HG03457 (cell line): ENCODE results near the gene FGF18.
"Not testable (repeated sequence)": the region's sequence is repeated elsewhere in the genome, so short reads cannot be mapped to it uniquely, and the experiment has no call there.

Experiments used
- ATAC-seq: cut with Tn5 transposase; IDR thresholded peaks from one replicate; pipeline ENCODE4 v1.9.1; 2021; ENCODE audit warnings: moderate number of reproducible peaks; ENCODE audit not compliant: unreplicated experiment

FGF18 gene, protein sequence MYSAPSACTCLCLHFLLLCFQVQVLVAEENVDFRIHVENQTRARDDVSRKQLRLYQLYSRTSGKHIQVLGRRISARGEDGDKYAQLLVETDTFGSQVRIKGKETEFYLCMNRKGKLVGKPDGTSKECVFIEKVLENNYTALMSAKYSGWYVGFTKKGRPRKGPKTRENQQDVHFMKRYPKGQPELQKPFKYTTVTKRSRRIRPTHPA

DNA sequence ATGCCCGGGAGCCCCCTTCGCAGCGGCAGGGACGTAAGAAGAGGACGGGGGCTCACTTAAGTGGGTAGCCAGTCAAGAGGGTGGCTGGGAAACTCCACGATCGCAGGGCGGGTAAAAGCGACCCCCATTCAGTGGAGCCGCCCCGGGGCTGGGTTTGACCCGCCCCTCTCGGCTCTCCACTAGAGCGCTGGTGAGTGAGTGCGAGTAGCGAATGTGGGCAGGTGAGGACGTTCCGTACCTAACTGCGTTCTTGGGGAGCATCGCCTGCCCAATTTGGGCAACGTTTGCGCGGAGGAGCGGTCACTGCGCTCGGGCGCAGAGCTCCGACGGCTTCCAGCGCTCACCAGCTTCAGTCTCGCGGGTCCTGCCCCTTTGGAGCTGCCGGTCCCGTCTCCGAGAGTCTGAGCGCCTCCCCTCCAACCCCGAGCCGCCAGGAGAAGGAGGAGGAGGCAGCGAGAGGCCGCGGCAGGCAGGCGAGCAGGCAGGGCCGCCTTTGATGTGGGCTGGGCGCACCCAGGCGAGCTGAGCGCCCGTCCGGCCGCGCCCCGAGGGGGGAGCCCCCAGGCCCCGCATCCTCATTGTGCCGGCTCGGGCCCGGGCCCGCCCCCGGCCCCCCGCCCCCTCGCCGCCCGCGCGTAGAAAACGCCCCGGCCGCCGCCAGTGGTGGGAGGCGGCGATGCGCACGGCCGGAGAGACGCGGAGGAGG, at the start of gene FGF18:
FGF18 (plus strand) TSS at position 666 of the 706 bp plus-strand sequence. CDS start 553 bp downstream, outside the sequence.
- ATAC-seq: no peak

DNA sequence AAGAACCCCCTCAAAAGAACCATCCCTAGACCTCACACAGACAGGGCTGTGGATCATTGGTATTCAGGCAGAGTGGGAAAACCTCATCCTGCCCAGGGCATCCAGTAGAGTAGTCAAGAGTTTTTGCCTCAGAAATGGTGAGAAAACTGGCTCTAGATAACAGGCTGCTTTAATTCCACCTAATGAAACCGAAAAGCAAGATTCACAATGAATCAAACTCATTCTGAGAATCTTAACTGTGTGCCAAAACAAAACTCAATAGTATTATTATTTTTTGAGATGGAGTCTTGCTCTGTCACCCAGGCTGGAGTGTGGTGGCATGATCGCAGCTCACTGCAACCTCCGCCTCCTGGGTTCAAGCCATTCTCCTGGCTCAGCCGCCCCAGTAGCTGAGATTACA, 49.5 kb upstream of the FGF18 start:
- no peak for ATAC-seq

DNA sequence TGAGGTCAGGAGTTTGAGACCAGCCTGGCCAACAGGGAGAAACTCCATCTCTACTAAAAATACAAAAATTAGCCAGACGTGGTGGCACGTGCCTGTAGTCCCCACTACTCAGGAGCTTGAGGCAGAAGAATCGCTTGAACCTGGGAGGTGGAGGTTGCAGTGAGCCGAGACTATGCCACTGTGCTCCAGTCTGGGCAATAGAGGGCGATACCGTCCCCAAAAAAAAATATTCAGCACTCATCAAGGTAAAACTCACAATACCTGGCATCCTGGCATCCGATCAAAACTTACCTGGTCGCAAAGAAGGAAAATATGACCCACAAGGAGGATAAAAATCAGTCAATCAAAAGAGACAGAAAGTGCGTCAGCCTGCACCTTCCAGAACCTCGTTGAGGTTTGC, 48.6 kb upstream of the FGF18 start:
- ATAC-seq: not testable (repeated sequence)

DNA sequence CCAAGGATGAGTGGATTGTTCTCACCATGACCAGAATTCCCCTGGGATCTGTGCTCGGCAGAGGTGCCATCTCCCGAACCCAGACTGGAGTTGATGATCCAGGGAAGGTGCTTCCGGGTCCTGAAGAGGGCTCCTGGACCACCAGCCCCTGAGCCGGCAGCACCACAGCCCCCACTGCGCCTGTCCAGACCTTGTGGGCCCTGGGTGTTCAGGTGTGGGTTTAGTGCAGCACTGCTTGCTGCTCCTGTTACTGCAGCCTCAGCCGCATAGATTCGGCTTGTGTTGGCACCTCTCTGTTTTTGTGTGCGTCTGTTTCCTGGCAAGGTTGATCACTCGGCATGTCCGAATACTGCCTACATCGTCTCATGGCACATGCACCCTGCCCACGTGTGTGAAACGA, 48.1 kb upstream of the FGF18 start:
- no peak for ATAC-seq

DNA sequence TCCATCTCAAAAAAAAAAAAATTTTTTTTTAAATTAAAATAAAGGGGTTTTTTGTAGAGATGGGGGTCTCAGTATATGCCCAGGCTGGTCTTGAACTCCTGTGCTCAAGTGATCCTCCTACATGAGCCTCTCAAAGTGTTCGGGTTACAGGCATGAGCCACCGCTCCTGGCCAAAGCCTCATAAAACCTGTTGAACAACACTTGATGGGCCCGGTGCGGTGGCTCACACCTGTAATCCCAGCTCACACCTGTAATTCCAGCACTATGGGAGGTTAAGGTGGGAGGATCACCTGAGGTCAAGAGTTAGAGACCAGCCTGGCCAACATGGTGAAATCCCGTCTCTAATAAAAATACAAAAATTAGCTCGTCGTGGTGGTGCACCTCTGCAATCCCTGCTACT, 39.5 kb upstream of the FGF18 start:
- ATAC-seq: no peak

DNA sequence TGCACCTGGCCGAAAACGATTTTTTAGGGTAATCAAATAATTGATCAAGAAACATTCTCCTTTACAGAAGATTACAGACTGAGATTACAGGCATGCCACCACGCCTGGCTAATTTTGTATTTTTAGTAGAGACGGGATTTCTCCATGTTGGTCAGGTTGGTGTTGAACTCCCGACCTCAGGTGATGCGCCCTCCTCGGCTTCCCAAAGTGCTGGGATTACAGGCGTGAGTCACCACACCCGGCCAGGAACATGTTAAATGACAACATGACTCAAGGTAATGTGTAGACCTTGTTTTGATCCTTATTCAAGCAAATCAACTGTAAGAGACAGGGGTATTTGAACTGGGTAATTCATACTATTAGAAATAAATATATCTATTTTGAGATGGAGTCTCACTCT, 35.0 kb upstream of the FGF18 start:
- not testable (repeated sequence) for ATAC-seq

DNA sequence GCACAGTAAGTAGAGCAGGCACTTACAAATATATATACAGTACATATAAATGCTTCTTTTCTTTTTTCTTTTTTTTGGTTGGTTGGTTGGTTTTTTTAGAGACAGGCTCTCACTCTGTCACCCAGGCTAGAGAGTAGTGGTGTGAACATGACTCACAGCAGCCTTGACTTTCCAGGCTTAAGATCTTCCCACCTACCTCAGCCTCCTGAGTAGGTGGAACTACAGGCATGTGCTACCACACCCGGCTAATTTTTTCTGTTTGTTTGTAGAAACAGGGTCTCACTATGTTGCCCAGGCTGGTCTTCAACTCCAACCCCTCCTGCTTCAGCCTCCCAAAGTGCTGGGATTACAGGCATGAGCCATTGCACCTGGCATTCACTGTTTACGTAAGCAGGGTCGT, 34.4 kb upstream of the FGF18 start:
- ATAC-seq: not testable (repeated sequence)

DNA sequence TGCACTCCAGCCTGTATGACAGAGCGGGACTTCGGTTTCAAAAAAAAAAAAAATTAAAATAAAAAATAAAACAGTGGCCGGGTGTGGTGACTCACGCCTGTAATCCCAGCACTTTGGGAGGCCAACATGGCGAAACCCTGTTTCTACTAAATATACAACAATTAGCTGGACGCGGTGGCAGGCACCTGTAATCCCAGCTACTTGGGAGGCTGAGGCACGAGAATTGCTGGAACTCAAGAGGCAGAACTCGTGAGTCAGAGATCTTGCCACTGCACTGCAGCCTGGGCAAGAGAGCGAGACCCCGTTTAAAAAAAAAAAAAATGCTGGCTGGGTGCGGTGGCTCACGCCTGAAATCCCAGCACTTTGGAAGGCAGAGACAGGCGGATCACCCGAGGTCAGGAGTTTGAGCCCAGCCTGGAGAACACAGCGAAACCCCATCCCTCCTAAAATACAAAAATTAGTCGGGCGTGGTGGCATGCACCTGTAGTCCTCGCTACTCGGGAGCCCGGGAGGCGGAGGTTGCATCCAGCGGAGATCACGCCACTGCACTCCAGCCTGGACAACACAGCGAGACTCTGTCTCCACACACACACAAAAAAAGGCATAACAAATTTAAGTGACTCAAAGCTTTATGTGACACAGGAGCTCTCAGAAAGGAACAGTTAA, 33.3 kb upstream of the FGF18 start:
- ATAC-seq: no peak

DNA sequence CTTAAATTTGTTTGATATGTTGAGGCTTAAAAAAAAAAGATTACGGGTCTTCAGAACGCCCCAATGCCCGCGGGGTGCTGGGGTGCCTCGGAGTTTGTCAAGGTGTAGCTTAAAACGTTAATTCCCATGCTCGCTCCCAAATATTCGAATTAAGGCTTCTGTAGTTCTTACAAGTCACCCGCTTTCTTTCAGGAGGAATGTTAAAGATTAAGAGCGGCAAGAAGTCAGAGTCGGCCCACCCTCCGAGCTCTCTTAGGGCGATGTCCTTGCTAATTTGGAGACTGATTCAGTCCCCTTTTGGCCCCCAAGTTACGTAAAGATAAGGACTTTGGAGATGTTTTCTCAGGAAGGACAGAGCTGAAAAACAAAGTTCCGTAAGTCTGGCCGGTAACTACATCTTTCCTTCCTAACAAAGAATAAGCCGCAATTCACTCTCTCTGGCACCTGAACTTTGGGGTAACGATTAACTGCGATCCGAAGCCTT, 32.5 kb upstream of the FGF18 start:
- ATAC-seq: no peak

DNA sequence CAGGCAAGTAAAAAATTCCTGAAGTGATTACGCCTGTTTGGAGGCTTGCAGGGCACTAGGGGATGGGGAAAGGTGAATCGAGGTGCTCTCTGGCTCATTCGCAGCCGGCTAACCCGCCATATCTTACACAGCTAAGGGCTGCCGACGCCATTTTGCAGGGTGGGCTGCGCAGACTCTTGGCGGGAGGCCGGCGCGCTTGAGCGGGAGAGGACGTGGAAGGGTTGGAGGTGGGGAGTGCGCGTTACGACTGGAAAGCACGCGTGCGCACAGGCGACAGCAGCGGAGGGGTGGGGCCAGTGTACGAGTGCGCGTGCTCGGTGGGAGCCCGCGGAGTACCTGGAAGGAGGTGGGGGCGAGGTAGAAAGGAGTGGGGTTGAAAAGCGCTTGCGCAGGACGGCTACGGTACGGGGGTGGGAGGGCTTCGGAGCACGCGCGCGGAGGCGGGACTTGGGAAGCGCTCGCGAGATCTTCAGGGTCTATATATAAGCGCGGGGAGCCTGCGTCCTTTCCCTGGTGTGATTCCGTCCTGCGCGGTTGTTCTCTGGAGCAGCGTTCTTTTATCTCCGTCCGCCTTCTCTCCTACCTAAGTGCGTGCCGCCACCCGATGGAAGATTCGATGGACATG, 32.0 kb upstream of the FGF18 start, which contains the start of gene NPM1:
NPM1 (plus strand) TSS at position 505 of the 625 bp plus-strand sequence; CDS start at position 605, 100 bp downstream.
- ATAC-seq: peak; percentile 75

DNA sequence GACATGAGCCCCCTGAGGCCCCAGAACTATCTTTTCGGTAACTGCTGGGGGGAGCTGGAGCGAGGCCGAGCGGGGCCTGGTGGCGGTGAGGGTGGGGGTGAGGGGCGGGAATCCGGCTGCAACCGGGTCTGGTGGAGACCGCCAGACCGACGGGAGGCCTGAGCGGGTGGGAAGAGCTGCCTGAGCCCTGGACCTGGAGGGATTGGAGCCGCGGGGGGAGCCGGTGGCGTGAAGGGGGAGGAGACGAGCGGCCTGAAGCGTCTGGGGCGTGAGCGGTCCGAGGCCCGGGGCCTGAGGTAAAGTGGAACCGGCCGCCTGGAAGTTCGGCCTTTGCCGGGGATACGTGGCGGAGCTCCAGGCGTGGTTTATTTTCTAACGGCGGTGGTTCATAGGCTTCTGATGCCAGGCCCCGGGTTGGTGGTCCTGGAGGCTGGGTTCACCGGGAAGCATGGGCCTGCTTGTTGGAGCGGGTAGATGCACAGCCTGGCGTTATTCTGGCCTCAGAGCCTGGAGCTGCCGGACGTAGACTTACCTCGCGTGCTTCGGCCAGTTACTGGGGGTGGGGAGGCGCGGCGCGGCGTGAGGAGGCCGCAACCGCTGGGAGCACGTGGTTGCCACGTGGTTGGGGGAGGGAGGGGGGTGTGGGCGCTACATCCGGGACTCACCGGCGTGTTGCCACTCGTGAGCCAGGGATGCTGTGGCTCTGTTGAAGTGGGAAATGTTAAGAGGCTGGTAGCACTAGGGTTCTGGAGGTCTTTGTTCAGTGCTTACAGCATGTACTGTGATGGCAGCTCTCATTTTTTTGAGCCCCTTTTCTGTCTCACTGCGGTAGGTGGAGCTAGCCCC, 31.3 kb upstream of the FGF18 start:
- ATAC-seq: peak; percentile 36

DNA sequence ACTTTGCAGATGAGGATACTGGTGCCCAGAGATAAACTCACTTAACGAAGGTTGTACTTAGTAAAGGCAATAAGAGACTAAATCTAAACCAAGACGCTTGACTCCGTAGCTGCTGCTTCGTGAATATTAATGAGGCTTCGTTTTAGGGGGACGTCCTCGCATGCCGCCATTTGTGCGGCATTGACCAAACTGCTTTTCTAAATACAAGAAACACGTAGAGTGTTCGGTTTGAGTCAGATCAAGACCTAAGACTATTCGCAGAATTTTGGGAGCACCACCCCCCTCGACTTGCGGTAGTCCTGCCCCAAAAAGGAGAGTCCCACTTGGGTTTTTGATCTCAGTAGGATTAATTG, 30.7 kb upstream of the FGF18 start:
- no peak for ATAC-seq

DNA sequence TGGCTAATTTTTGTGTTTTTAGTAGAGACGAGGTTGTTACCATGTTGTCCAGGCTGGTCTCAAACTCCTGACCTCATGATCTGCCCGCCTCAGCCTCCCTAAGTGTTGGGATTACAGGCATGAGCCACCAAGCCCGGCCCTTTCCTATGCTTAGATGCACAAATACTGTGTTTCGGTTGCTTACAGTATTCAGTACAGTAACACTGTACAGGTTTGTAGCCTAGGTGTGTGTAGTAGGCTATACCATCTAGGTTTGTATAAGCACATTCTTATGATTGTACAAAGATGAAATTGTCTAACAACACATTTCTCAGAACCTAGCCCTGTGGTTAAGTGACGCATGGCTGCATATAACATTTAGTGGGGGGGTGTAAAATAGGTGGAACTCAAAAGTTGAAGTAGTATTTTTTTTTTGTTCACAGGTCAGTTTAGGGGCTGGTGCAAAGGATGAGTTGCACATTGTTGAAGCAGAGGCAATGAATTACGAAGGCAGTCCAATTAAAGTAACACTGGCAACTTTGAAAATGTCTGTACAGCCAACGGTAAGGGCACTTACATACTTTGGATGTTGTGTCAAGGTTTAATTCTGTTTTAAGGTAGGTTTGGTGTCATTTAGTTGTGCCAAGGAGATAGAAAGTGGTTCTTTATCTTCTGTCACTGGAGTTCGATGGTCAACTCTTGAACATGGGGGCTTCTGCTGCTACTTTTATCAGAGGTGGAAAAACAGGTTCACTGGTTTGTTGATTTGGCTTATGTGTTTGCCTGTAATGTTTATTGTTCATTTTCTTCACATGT, 28.4 kb upstream of the FGF18 start:
- ATAC-seq: no peak

DNA sequence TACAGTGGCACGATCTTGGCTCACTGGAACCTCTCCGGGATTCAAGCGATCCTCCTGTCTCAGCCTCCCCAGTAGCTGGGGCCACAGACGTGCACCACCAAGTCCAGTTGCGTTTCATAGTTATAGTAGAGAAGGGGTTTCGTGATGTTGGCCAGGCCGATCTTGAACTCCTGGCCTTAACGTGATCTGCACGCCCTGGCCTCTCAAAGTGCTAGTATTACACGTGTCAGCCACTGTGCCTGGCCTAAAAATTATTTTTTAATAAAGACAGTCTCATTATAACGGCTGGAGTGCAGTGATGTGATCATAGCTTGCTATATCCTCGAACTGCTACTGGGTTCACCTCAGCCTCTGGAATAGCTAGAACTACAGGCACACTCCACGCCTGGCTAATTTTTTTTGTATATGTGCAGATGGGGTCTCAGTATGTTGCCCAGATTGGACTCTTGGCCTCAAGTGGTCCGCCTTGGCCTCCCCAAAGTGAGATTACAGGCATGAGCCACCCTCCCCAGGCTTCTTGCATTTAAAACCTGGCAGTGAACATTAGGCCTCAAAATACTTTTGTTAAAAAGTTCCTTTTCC, 27.4 kb upstream of the FGF18 start:
- no peak for ATAC-seq

DNA sequence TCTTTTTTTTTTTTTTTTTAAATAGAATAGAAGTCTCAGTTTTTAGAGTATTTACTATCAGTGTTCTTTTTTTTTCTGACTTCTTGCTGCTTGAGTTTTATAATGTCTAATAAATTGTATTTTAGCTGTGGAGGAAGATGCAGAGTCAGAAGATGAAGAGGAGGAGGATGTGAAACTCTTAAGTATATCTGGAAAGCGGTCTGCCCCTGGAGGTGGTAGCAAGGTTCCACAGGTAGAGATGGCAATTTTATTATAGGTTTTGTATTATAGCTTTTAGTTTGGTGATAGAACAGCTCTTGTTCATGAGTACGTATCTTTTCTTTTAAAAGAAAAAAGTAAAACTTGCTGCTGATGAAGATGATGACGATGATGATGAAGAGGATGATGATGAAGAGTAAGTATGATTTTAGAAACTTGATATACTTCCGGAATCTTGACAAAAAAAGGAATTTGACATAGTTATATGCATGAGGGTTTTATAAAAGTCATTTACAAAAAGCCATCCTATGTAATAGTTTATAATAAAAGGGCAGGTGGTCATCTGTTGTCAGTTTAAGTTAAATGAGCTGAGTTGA, 26.8 kb upstream of the FGF18 start:
- ATAC-seq: no peak

DNA sequence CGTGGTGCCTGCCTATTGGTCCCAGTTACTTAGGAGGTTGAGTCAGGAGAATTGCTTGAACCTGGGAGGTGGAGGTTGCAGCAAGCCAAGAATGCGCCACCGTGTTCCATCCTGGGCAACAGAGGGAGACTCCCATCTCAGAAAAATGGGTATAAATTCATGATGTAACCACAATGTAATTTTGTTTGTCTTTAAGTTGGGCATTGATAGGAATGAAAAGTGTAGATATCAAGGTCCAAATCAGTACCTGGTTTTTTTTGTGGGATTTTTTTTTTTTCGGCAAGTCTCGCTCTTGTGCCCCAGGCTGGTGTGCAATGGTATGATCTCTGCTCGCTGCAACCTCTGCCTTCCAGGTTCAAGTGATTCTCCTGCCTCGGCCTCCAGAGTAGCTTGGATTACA, 24.4 kb upstream of the FGF18 start:
- ATAC-seq: no peak

DNA sequence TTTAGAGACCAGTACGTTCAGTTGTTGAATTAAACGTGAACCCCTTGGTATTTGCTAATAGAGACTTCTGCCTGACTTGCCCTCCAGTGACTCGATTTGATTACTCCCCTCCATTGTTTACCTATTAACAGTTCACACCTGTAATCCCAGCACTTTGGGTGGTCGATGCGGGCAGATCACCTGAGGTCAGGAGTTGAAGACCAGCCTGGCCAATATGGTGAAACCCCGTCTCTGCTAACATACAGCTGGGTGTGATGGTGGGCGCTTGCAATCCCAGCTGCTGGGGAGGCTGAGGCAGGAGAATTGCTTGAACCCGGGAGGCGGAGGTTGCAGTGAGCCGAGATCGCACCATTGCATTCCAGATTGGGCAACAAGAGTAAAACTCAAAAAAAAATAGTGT, 22.9 kb upstream of the FGF18 start:
- not testable (repeated sequence) for ATAC-seq

DNA sequence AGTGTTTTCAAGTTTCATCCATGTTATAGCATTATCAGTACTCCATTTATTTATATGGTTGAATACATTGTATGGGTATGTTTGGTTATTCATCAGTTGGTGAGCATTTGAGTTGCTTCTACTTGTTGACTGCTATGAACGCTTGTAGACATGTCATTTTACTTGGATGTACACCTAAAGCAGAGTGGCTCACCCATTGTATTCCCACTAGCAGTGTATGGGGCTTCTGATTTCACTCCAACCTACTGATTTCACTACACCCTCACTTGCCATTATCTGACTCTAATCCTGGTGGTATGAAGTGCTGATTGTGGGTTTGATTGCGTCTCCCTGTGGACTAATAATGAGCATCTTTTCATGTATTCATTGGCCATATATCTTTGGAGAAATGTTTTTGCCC, 22.3 kb upstream of the FGF18 start:
- no peak for ATAC-seq

DNA sequence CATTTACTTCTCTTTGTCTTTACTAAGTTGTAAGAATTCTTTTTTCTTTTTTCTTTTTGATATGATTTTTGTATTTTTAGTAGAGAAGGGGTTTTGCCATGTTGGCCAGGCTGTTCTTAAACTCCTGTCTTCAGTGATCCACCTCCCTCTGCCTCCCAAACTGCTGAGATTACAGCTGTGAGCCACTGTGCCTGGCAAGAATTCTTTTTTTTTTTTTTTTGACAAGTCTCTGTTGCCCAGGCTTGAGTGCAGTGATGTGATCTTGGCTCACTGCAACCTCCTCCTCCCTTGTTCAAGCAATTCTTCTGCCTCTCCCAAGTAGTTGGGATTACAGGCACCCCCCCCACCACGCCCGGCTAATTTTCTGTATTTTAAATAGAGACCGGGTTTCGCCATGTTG, 21.8 kb upstream of the FGF18 start:
- no peak for ATAC-seq
